AG04450 (cell line): ENCODE results near the gene C11orf54. TPM values are rescaled to one million over a fixed set of nuclear protein-coding genes. Genes with fewer than 3 reads are reported as not detected.

Source experiments
- CTCF ChIA-PET: fragments of 300-600, 350-600 bp; formaldehyde crosslinking; extraction: SDS; loops from one replicate; lab custom pipeline; 2022; ENCODE audit warnings: antibody characterized with exemption, inconsistent platforms; lab: Charles Lee
- POLR2A ChIA-PET: fragments of 350-600 bp; formaldehyde crosslinking; extraction: SDS; loops from one replicate; lab custom pipeline; 2021; ENCODE audit warnings: antibody characterized with exemption, inconsistent platforms; lab: Yijun Ruan, JAX
- DNase-seq: peaks from one replicate; pipeline ENCODE4 v3.0.0-alpha.2; 2011; ENCODE audit warnings: low read depth, low spot score
- H3K27ac ChIP-seq: one replicate; pipeline ENCODE4 v1.5.1; 2012; ENCODE audit warnings: low read depth, low read length, control low read depth
- H3K27me3 ChIP-seq: one replicate; pipeline ENCODE4 v1.6.0; 2012; ENCODE audit warnings: low read length; ENCODE audit not compliant: control insufficient read depth, insufficient read depth
- H3K4me3 ChIP-seq: 2 replicates; pipeline ENCODE4 v1.5.1; 2011; ENCODE audit warnings: mild to moderate bottlenecking, low read depth, low read length, control low read depth
- H3K9me3 ChIP-seq: 2 replicates; pipeline ENCODE4 v1.5.1; 2012; ENCODE audit warnings: low read length; ENCODE audit not compliant: control insufficient read depth, insufficient read depth
- polyA plus RNA-seq: library from polyadenylated mRNA; depleted of rRNA; stranded (reverse); fragments of >200 nt; gene quantifications from 2 replicates; pipeline ENCODE4 v1.2.3, GENCODE V29; 2011
- TF ChIP-seq, protein P1 (sequence below): IDR thresholded peaks from 2 replicates; pipeline ENCODE4 v1.5.1; 2011; ENCODE audit warnings: low read depth, low read length, control low read depth, inconsistent platforms

The C11orf54 gene
- polyA plus RNA-seq, 1 experiment, result 28.0 TPM

DNA sequence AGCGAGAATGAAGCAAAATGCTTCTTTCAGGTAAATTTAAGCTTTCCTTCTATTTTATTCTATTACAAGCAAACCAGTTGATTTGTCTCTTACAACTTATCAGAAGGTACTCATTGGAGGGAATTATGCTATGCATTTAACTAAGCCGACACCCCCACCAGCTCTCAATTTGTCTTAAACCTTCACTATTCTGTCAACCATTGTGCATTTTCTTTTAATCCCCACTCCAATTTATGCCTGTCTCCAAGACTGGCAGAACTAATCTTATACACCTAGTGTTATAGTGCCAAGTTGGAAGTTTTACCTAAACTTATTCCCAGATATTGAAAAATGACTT, 12.7 kb upstream of the C11orf54 start:
- no peak overlapping the region for H3K4me3 ChIP-seq
- ChIA-PET POLR2A (interaction anchor here (1.3 kb wide), 1 partner anchor 13 kb away, joined by 5 read pairs; the partner anchor contains the start of genes C11orf54 and TAF1D), CTCF (no interaction called here)
- no peak for DNase-seq
- H3K9me3 ChIP-seq, result no peaks in the 10 kb centered on the region
- TF ChIP-seq, protein P1, sequence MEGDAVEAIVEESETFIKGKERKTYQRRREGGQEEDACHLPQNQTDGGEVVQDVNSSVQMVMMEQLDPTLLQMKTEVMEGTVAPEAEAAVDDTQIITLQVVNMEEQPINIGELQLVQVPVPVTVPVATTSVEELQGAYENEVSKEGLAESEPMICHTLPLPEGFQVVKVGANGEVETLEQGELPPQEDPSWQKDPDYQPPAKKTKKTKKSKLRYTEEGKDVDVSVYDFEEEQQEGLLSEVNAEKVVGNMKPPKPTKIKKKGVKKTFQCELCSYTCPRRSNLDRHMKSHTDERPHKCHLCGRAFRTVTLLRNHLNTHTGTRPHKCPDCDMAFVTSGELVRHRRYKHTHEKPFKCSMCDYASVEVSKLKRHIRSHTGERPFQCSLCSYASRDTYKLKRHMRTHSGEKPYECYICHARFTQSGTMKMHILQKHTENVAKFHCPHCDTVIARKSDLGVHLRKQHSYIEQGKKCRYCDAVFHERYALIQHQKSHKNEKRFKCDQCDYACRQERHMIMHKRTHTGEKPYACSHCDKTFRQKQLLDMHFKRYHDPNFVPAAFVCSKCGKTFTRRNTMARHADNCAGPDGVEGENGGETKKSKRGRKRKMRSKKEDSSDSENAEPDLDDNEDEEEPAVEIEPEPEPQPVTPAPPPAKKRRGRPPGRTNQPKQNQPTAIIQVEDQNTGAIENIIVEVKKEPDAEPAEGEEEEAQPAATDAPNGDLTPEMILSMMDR, result no peak
- H3K27ac ChIP-seq, result no peak overlapping the region
- H3K27me3 ChIP-seq, result no peaks in the 10 kb centered on the region

DNA sequence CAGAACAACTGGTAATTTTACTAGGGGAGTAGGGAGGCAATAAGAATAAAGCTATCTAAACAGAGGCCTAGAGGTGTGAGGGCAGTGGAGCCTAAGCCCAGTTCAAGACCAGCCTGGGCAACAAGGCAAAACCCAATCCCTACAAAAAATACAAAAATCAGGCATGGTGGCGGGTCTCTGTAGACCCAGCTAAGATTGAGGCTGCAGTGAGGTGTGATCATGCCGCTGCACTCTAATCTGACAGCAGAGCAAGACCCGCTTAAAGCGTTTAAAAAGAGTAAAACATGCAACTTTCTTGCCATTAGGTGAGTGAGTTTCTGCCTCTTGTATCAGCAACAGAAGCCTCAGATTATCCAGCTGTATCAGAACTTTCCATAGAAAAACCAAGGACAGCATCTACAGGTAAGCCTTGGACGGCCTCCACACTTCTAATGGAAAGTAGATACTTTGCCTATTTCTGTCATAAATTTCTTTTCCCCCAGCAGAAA, 12.3 kb upstream of the C11orf54 start:
- no peaks in the 10 kb centered on the region for H3K27me3 ChIP-seq
- no peaks in the 10 kb centered on the region for H3K9me3 ChIP-seq
- DNase-seq, result no peak
- POLR2A ChIA-PET, result interaction anchor here (1.3 kb wide), 1 partner anchor 13 kb away, joined by 5 read pairs; the partner anchor contains the start of genes C11orf54 and TAF1D
- TF ChIP-seq, protein P1, result no peak
- H3K4me3 ChIP-seq, result no peak overlapping the region
- no peak overlapping the region for H3K27ac ChIP-seq
- CTCF ChIA-PET, result no interaction called here

DNA sequence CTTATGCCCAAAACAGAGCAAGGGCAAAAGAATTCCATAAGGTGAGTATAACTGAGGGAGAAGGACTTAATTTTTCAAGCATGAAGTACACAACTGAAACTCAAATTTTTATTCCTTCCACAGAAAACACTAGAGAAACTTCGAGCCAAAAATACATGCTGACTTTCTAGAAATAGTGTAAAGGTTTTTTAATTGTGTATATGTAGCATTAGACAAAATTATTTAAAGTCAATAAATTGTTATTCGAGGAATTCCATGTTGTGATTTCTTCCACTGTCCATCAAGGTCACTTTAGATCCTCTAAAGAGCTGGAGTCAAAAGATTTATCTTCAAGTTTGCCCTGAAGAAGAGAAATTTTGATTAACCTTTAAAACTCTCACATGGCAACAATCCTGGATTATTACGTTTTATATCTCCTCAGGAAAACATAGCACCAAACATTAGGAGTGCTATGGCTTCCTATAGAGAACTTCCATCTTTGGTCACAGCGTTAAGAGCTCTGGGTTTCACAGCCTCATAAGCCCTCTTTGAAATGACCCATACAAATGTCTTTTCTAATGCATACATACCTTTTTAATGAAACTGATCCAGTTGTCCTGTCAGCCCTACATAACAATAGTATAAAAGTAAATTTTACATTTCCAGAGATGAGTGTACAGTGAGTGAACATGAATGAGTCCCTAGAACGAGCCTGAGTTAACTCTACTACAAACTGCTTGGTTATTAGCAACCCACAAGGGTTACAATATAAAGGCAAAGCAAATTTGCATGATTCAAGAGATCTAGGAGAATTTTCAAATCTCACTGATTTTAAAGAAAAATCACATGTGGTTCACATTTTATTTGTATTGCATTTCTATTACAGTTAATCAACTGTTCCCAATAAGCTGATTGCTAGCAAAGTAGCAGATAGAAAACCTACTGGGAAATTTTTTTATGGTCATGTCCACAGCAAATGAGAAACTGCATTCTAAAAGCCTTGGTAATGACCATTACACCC, 11.1 kb upstream of the C11orf54 start:
- Histone ChIP-seq H3K9me3 (no peaks in the 10 kb centered on the region), H3K4me3 (no peak overlapping the region), H3K27ac (no peak overlapping the region), H3K27me3 (no peaks in the 10 kb centered on the region)
- CTCF ChIA-PET, result no interaction called here
- POLR2A ChIA-PET, result interaction anchor here (1.1 to 3.2 kb wide), 2 partner anchors 11 to 54 kb away, joined by 4 to 24 read pairs; partner anchors contain the start of genes C11orf54, MED17 and TAF1D
- no peak for DNase-seq
- TF ChIP-seq, protein P1, result no peak

DNA sequence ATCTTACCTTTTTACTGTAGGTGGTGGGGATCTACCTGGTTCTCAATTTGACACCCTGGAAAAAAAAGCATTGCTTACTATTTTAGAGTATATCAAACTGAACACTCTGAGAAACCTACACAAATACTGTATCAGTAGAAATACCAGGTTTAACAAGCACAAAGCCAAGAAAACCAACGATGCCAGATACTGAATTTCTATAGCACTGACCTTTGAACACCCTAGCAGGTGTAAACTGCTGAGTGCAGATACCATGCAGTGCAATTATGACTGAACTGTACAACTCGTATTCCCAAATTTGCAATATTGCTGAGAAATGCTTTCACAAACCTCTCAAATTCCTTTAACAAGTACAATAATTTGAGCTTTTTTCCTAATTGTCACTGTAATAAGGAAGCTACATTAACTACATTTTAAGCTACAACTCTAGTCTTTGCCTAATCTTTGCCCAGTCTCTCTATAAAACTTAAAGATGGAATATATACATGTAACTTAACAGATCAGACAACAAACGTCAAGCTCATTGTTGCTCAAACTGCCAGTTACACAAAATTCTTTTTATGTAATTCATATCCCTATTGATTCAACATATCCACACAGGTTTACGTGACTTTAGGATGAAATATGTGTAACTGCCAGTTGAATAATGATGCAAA, 9.1 kb upstream of the C11orf54 start:
- no peak overlapping the region for H3K27ac ChIP-seq
- DNase-seq, result no peak
- H3K9me3 ChIP-seq, result no peaks in the 10 kb centered on the region
- TF ChIP-seq, protein P1, result no peak
- no peak overlapping the region for H3K4me3 ChIP-seq
- H3K27me3 ChIP-seq, result no peaks in the 10 kb centered on the region
- ChIA-PET POLR2A (interaction anchor here (0.6 to 3.2 kb wide), 3 partner anchors 9 to 61 kb away, joined by 4 to 24 read pairs (median 11); partner anchors contain the start of genes C11orf54 and TAF1D), CTCF (interaction anchor here (0.6 kb wide), 1 partner anchor 52 kb away, joined by 3 read pairs; the partner anchor contains the start of gene MED17)
